Endothelial cell of umbilical vein (primary cell): ENCODE results near the gene CCR3. TPM values are rescaled to one million over a fixed set of nuclear protein-coding genes. Genes with fewer than 3 reads are reported as not detected.

Experiments used
- BruUV-seq: library from RNA; stranded (reverse); fragments of 400-500 nt; replicated peaks from 2 replicates; lab custom pipeline; 2021; lab: Mats Ljungman, UMichigan
- CTCF ChIA-PET: fragments of 300-600, 350-600 bp; sonication (Branson Sonifier 250); formaldehyde crosslinking; loops from one replicate; lab custom pipeline; 2021; ENCODE audit warnings: antibody characterized with exemption, inconsistent platforms; lab: Charles Lee
- POLR2A ChIA-PET: fragments of 300-600, 350-600 bp; sonication (Branson Sonifier 250); formaldehyde crosslinking; loops from one replicate; lab custom pipeline; 2021; ENCODE audit warnings: antibody characterized with exemption, inconsistent platforms; lab: Charles Lee
- DNase-seq: peaks from one replicate; pipeline ENCODE4 v3.0.0-alpha.2; 2011; ENCODE audit warnings: low read depth, low spot score
- FAIRE-seq: peaks from 2 replicates; lab custom pipeline; 2011; peaks lifted over from hg19 to GRCh38; lab: Jason Lieb, UNC
- H2AFZ ChIP-seq: 2 replicates; pipeline ENCODE4 v1.6.0; 2012; ENCODE audit warnings: low read depth, low read length, control low read depth, inconsistent platforms
- H3K27ac ChIP-seq: 2 replicates; pipeline ENCODE4 v1.5.1; 2011; ENCODE audit warnings: low read depth, mild to moderate bottlenecking, control low read depth, low read length, moderate library complexity; ENCODE audit not compliant: insufficient read depth
- H3K27me3 ChIP-seq, 2 experiments: 2 replicates each; pipeline versions ENCODE4 v1.6.0 to v1.6.1; 2011; ENCODE audit warnings: low read length in 2 of 2, mixed read lengths in 1 of 2; ENCODE audit not compliant: control insufficient read depth in 2 of 2, insufficient read depth in 2 of 2
- H3K36me3 ChIP-seq, 2 experiments: 2 replicates in 1 of 2; 3 replicates in 1 of 2; pipeline ENCODE4 v1.5.1; 2011; ENCODE audit warnings: low read length in 2 of 2, mild to moderate bottlenecking in 1 of 2, moderate library complexity in 1 of 2; ENCODE audit not compliant: control insufficient read depth in 2 of 2, insufficient read depth in 2 of 2; ENCODE audit errors: extremely low read depth in 1 of 2
- H3K4me1 ChIP-seq: 3 replicates; pipeline ENCODE4 v1.5.1; 2011; ENCODE audit warnings: mild to moderate bottlenecking, low read length; ENCODE audit not compliant: control insufficient read depth, insufficient read depth; ENCODE audit errors: extremely low read depth
- H3K4me2 ChIP-seq: 2 replicates; pipeline ENCODE4 v1.6.1; 2011; ENCODE audit warnings: low read length, control low read depth, mixed read lengths; ENCODE audit not compliant: insufficient read depth
- H3K4me3 ChIP-seq, 3 experiments: fragments of 200-600 bp in 1 of 3; sonication (generic), shearing (Covaris generic) in 1 of 3; replicated peaks in 1 of 3; 2 replicates each; pipeline ENCODE4 v1.5.1; 2011 to 2016; ENCODE audit warnings: control low read depth in 3 of 3, low read length in 3 of 3, mild to moderate bottlenecking in 2 of 3, inconsistent platforms in 1 of 3, low read depth in 1 of 3, moderate library complexity in 1 of 3; ENCODE audit not compliant: insufficient read depth in 1 of 3
- H3K79me2 ChIP-seq: 2 replicates; pipeline ENCODE4 v1.6.0; 2012; ENCODE audit warnings: low read length, inconsistent platforms; ENCODE audit not compliant: control insufficient read depth, insufficient read depth
- H3K9ac ChIP-seq: replicated peaks from 2 replicates; pipeline ENCODE3; 2011; ENCODE audit warnings: low read length, control low read depth; ENCODE audit not compliant: insufficient read depth; ENCODE audit errors: extremely low read depth
- H3K9me1 ChIP-seq: replicated peaks from 3 replicates; pipeline ENCODE4 v1.6.0; 2011; ENCODE audit warnings: mild to moderate bottlenecking, low read length; ENCODE audit not compliant: control insufficient read depth, insufficient read depth; ENCODE audit errors: extremely low read depth
- H3K9me3 ChIP-seq: replicated peaks from 2 replicates; pipeline ENCODE4 v1.5.1; 2012; ENCODE audit warnings: low read length, inconsistent platforms; ENCODE audit not compliant: control insufficient read depth, insufficient read depth
- H4K20me1 ChIP-seq: replicated peaks from 2 replicates; pipeline ENCODE3; 2011; ENCODE audit warnings: mild to moderate bottlenecking, low read length; ENCODE audit not compliant: control insufficient read depth, insufficient read depth; ENCODE audit errors: extremely low read depth
- EZH2 ChIP-seq: IDR thresholded peaks from 2 replicates; pipeline ENCODE4 v1.6.1; 2012; ENCODE audit warnings: borderline replicate concordance, low read depth, mild to moderate bottlenecking, moderate library complexity, low read length, inconsistent platforms; ENCODE audit not compliant: severe bottlenecking
- FOS ChIP-seq: IDR thresholded peaks from 2 replicates; pipeline ENCODE4 v1.6.1; 2011; ENCODE audit warnings: mild to moderate bottlenecking, low read length, moderate library complexity, borderline replicate concordance; ENCODE audit not compliant: insufficient read depth
- GATA2 ChIP-seq: IDR thresholded peaks from 2 replicates; pipeline ENCODE4 v1.7.0; 2011; ENCODE audit warnings: low read depth, mild to moderate bottlenecking, moderate library complexity, mixed read lengths, low read length; ENCODE audit not compliant: insufficient read length, insufficient read depth
- JUN ChIP-seq: IDR thresholded peaks from 2 replicates; pipeline ENCODE4 v1.6.1; 2011; ENCODE audit warnings: borderline replicate concordance, low read depth; ENCODE audit not compliant: insufficient read length, insufficient read depth
- MYC ChIP-seq: IDR thresholded peaks from one replicate; pipeline ENCODE4 v1.6.1; 2011; ENCODE audit warnings: mild to moderate bottlenecking, low read depth, low read length
- POLR2A ChIP-seq: IDR thresholded peaks from 2 replicates; pipeline ENCODE4 v1.6.1; 2012; ENCODE audit warnings: low read depth, mild to moderate bottlenecking, control low read depth, low read length
- POLR2AphosphoS5 ChIP-seq: IDR thresholded peaks from 2 replicates; pipeline ENCODE4 v1.6.1; 2012; ENCODE audit warnings: low read depth, mild to moderate bottlenecking, control low read depth, low read length, moderate library complexity; ENCODE audit not compliant: insufficient read depth
- dilution Hi-C: fragments of 300-500 bp; cut with MboI; formaldehyde crosslinking; loops from one replicate; pipeline ENCODE4 v1.15.0; 2019; ENCODE audit warnings: low sequenced_read_pairs; ENCODE audit not compliant: extremely low pct_ligation_motif_present
- intact Hi-C: fragments of 100-400 bp; cut with micrococcal nuclease; formaldehyde crosslinking; loops from one replicate; pipeline ENCODE4 v1.10.0; 2022
- polyA plus RNA-seq, 4 experiments: library from polyadenylated mRNA; depleted of rRNA in 3 of 4; stranded (reverse) in 3 of 4; unstranded in 1 of 4; fragments of >200 nt; gene quantifications; 2 replicates each; pipeline versions ENCODE4 v1.2.1 to v1.2.3, GENCODE V29; 2011 to 2012; ENCODE audit warnings: missing spikeins in 1 of 4
- total RNA-seq: library from RNA; stranded (reverse); gene quantifications from 2 replicates; pipeline ENCODE4 v1.2.3, GENCODE V29; 2021
- TF ChIP-seq, protein P1 (sequence below), 2 donors: IDR thresholded peaks; 1 replicate in 1 of 2; 2 replicates in 1 of 2; pipeline ENCODE4 v1.5.1; 2011; ENCODE audit warnings: low read length in 2 of 2, mild to moderate bottlenecking in 2 of 2, moderate library complexity in 2 of 2, control low read depth in 1 of 2, inconsistent platforms in 1 of 2, low read depth in 1 of 2; ENCODE audit not compliant: insufficient read depth in 1 of 2; ENCODE audit errors: extremely low read depth in 1 of 2
- TF ChIP-seq, protein P2 (sequence below): IDR thresholded peaks from 2 replicates; pipeline ENCODE4 v1.6.1; 2011; ENCODE audit not compliant: insufficient read depth, insufficient read length

The CCR3 gene
- total and polyA plus RNA-seq, 2 donors (not counting 3 experiments of a cell fraction or from before 2014, with no cell fraction given): not detected

DNA sequence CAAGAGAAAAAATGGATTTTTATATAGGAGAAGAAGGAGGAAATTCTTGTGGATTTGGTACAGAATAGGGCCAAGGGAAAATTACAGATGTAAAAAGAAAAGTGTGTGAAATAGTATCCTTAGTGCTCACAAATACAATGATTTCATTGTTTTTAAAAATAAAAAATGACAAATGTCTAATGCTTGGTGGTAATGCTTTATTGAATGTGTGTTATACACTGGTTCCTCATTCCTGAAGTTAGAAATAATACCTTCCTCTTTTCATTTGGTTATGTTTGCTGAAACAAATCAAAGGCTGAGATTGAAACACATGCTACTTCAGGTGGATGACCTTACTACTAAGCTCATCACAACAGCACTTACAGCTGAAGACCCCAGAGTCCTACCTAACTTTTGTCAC lies 73.9 kb downstream of the CCR3 start:
- no peaks in the 10 kb centered on the region for H3K9me1 ChIP-seq
- ChIA-PET CTCF (interaction anchor here (1.2 kb wide), 1 partner anchor 57 kb away, joined by 3 read pairs; no protein-coding TSS in a partner anchor), POLR2A (no interaction called here)
- no TSS peak for BruUV-seq
- no peaks in the 10 kb centered on the region for H3K79me2 ChIP-seq
- dilution Hi-C loops: no loop called here
- FAIRE-seq: no peak
- no peak overlapping the region for H3K9ac ChIP-seq
- no peak overlapping the region for H3K4me3 ChIP-seq
- TF ChIP-seq FOS (no peak), JUN (no peak), POLR2A (no peak), EZH2 (no peak), MYC (no peak), POLR2AphosphoS5 (no peak), GATA2 (no peak)
- TF ChIP-seq, protein P1, sequence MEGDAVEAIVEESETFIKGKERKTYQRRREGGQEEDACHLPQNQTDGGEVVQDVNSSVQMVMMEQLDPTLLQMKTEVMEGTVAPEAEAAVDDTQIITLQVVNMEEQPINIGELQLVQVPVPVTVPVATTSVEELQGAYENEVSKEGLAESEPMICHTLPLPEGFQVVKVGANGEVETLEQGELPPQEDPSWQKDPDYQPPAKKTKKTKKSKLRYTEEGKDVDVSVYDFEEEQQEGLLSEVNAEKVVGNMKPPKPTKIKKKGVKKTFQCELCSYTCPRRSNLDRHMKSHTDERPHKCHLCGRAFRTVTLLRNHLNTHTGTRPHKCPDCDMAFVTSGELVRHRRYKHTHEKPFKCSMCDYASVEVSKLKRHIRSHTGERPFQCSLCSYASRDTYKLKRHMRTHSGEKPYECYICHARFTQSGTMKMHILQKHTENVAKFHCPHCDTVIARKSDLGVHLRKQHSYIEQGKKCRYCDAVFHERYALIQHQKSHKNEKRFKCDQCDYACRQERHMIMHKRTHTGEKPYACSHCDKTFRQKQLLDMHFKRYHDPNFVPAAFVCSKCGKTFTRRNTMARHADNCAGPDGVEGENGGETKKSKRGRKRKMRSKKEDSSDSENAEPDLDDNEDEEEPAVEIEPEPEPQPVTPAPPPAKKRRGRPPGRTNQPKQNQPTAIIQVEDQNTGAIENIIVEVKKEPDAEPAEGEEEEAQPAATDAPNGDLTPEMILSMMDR (IDR thresholded peaks at IDR 0.05; ENCODE audit: extremely low read depth in 1 of 2, insufficient read depth in 1 of 2, low read depth in 1 of 2, low read length in 2 of 2): no peak
- TF ChIP-seq, protein P2, sequence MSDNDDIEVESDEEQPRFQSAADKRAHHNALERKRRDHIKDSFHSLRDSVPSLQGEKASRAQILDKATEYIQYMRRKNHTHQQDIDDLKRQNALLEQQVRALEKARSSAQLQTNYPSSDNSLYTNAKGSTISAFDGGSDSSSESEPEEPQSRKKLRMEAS: no peak
- peaks cover 0 to 2% of the 10 kb centered on the region in 2 experiments for H3K27me3 ChIP-seq
- intact Hi-C loops: no loop called here
- H3K36me3 ChIP-seq: no peaks in the 10 kb centered on the region
- H2AFZ ChIP-seq: no peak overlapping the region
- no peaks in the 10 kb centered on the region for H3K9me3 ChIP-seq
- H3K27ac ChIP-seq: no peak overlapping the region
- DNase-seq: no peak
- H3K4me1 ChIP-seq: no peaks in the 10 kb centered on the region
- no peak overlapping the region for H3K4me2 ChIP-seq
- H4K20me1 ChIP-seq: no peaks in the 10 kb centered on the region

Other genes starting within 250 kb of the CCR3 start
- gene FYCO1, start 246.6 kb upstream of the CCR3 start, total RNA-seq: 20.2 and 20.8 TPM in 2 replicates
- 11.1 and 13.9 TPM in 2 replicates for gene FYCO1, start 246.6 kb upstream of the CCR3 start, polyA plus RNA-seq
- gene XCR1, start 215.0 kb upstream of the CCR3 start, total RNA-seq: not detected in 2 replicates
- not detected in 2 replicates for gene XCR1, start 215.0 kb upstream of the CCR3 start, polyA plus RNA-seq
- not detected in 2 replicates for gene CCR1, start 34.1 kb upstream of the CCR3 start, total RNA-seq
- not detected in 2 replicates for gene CCR1, start 34.1 kb upstream of the CCR3 start, polyA plus RNA-seq
- gene CCR2, start 111.7 kb downstream of the CCR3 start, total RNA-seq: not detected in 2 replicates
- gene CCR2, start 111.7 kb downstream of the CCR3 start, polyA plus RNA-seq: not detected in 2 replicates
- gene CCR5, start 128.5 kb downstream of the CCR3 start, total RNA-seq: not detected in 2 replicates
- gene CCR5, start 128.5 kb downstream of the CCR3 start, polyA plus RNA-seq: not detected in 2 replicates
- 3.9 and 6.4 TPM in 2 replicates for gene CCRL2, start 164.8 kb downstream of the CCR3 start, total RNA-seq
- gene CCRL2, start 164.8 kb downstream of the CCR3 start, polyA plus RNA-seq: 6.6 and 7.4 TPM in 2 replicates
- not detected in 2 replicates for gene LTF, start 222.4 kb downstream of the CCR3 start, total RNA-seq
- not detected in 2 replicates for gene LTF, start 222.4 kb downstream of the CCR3 start, polyA plus RNA-seq